SK-N-SH treated with all-trans-retinoic acid at 6 μM for 48 hours (cell line): ENCODE data around the gene DNAH2.

Source experiments
- ATAC-seq: fragments of 200-7000 bp; cut with Tn5 transposase; 3 replicates; pipeline ENCODE4 v1.9.1; 2020; ENCODE audit warnings: mild to moderate bottlenecking, moderate library complexity
- ARNTL ChIP-seq: fragments of 450-650 bp; formaldehyde crosslinking; IDR thresholded peaks from 2 replicates; pipeline ENCODE4 v1.5.0; 2020; ENCODE audit warnings: low read depth, mild to moderate bottlenecking, moderate library complexity, borderline replicate concordance
- BACH2 ChIP-seq: fragments of 250-450 bp; sonication (Bioruptor Pico); IDR thresholded peaks from 2 replicates; pipeline ENCODE4 v1.9.0; 2021; ENCODE audit warnings: mild to moderate bottlenecking, borderline replicate concordance
- CSDC2 ChIP-seq: fragments of 250-450 bp; sonication (Bioruptor Pico); IDR thresholded peaks from 2 replicates; pipeline ENCODE4 v1.5.0; 2020; ENCODE audit warnings: mild to moderate bottlenecking, moderate library complexity
- ESRRG ChIP-seq: fragments of 250-450 bp; sonication (Bioruptor Pico); IDR thresholded peaks from 2 replicates; pipeline ENCODE4 v1.6.1; 2021; ENCODE audit warnings: mild to moderate bottlenecking
- GLIS3 ChIP-seq: fragments of 250-450 bp; sonication (Bioruptor Pico); IDR thresholded peaks from 2 replicates; pipeline ENCODE4 v1.5.0; 2020; ENCODE audit warnings: mild to moderate bottlenecking, moderate library complexity
- ISL1 ChIP-seq: fragments of 250-450 bp; sonication (Bioruptor Pico); IDR thresholded peaks from 2 replicates; pipeline ENCODE4 v2.1.2; 2022; ENCODE audit warnings: mild to moderate bottlenecking, moderate library complexity
- OSR1 ChIP-seq: fragments of 250-450 bp; sonication (Bioruptor Pico); IDR thresholded peaks from 2 replicates; pipeline ENCODE4 v1.8.0; 2022; ENCODE audit warnings: moderate library complexity, mild to moderate bottlenecking, inconsistent platforms
- PPARA ChIP-seq: fragments of 250-450 bp; sonication (Bioruptor Pico); IDR thresholded peaks from 2 replicates; pipeline ENCODE4 v1.5.0; 2020; ENCODE audit warnings: mild to moderate bottlenecking, borderline replicate concordance
- RARB ChIP-seq: fragments of 250-450 bp; sonication (Bioruptor Pico); IDR thresholded peaks from 2 replicates; pipeline ENCODE4 v1.8.0; 2021; ENCODE audit warnings: mild to moderate bottlenecking, moderate library complexity
- SNAI2 ChIP-seq: fragments of 250-450 bp; sonication (Bioruptor Pico); IDR thresholded peaks from 2 replicates; pipeline ENCODE4 v1.5.0; 2020; ENCODE audit warnings: mild to moderate bottlenecking, moderate library complexity
- TCF4 ChIP-seq: fragments of 250-450 bp; sonication (Bioruptor Pico); IDR thresholded peaks from 2 replicates; pipeline ENCODE4 v1.8.0; 2021; ENCODE audit warnings: mild to moderate bottlenecking, moderate library complexity, borderline replicate concordance
- TOX ChIP-seq: fragments of 250-450 bp; sonication (Bioruptor Pico); IDR thresholded peaks from 2 replicates; pipeline ENCODE4 v1.8.0; 2021; ENCODE audit warnings: mild to moderate bottlenecking, moderate library complexity, borderline replicate concordance
- ZC3H10 ChIP-seq: fragments of 250-450 bp; sonication (Bioruptor Pico); IDR thresholded peaks from 2 replicates; pipeline ENCODE4 v1.5.1; 2021; ENCODE audit warnings: mild to moderate bottlenecking, moderate library complexity
- ZFP3 ChIP-seq: fragments of 250-450 bp; sonication (Bioruptor Pico); IDR thresholded peaks from 2 replicates; pipeline ENCODE4 v1.5.0; 2020; ENCODE audit warnings: mild to moderate bottlenecking, moderate library complexity
- ZFP30 ChIP-seq: fragments of 450-650 bp; formaldehyde crosslinking; IDR thresholded peaks from 2 replicates; pipeline ENCODE4 v1.5.0; 2022; ENCODE audit warnings: mild to moderate bottlenecking, moderate library complexity
- ZNF565 ChIP-seq: fragments of 450-650 bp; formaldehyde crosslinking; conservative IDR thresholded peaks from 2 replicates; pipeline ENCODE4 v1.5.0; 2020; ENCODE audit warnings: low read depth, mild to moderate bottlenecking, moderate library complexity
- ZNF70 ChIP-seq: fragments of 450-650 bp; formaldehyde crosslinking; IDR thresholded peaks from 2 replicates; pipeline ENCODE4 v1.5.0; 2020; ENCODE audit warnings: mild to moderate bottlenecking, moderate library complexity
- ZNF8 ChIP-seq: fragments of 450-650 bp; formaldehyde crosslinking; IDR thresholded peaks from 2 replicates; pipeline ENCODE4 v1.5.0; 2020; ENCODE audit warnings: mild to moderate bottlenecking, moderate library complexity
- TF ChIP-seq, protein P1 (sequence below): fragments of 250-450 bp; sonication (Bioruptor Pico); IDR thresholded peaks from 2 replicates; pipeline ENCODE4 v1.8.0; 2020; ENCODE audit warnings: mild to moderate bottlenecking, moderate library complexity, borderline replicate concordance
- TF ChIP-seq, protein P2 (sequence below): fragments of 250-450 bp; sonication (Bioruptor Pico); IDR thresholded peaks from 2 replicates; pipeline ENCODE4 v1.5.1; 2021; ENCODE audit warnings: mild to moderate bottlenecking, moderate library complexity
- TF ChIP-seq, protein P3 (sequence below): fragments of 250-450 bp; sonication (Bioruptor Pico); IDR thresholded peaks from 2 replicates; pipeline ENCODE4 v1.8.0; 2021; ENCODE audit warnings: low read depth, mild to moderate bottlenecking, moderate library complexity, borderline replicate concordance
- TF ChIP-seq, protein P4 (sequence below): fragments of 250-450 bp; sonication (Bioruptor Pico); IDR thresholded peaks from 2 replicates; pipeline ENCODE4 v1.5.0; 2020; ENCODE audit warnings: mild to moderate bottlenecking, moderate library complexity
- TF ChIP-seq, protein P5 (sequence below): fragments of 250-450 bp; sonication (Bioruptor Pico); IDR thresholded peaks from 2 replicates; pipeline ENCODE4 v1.5.1; 2020; ENCODE audit warnings: low read depth, mild to moderate bottlenecking, moderate library complexity

Gene DNAH2

DNA sequence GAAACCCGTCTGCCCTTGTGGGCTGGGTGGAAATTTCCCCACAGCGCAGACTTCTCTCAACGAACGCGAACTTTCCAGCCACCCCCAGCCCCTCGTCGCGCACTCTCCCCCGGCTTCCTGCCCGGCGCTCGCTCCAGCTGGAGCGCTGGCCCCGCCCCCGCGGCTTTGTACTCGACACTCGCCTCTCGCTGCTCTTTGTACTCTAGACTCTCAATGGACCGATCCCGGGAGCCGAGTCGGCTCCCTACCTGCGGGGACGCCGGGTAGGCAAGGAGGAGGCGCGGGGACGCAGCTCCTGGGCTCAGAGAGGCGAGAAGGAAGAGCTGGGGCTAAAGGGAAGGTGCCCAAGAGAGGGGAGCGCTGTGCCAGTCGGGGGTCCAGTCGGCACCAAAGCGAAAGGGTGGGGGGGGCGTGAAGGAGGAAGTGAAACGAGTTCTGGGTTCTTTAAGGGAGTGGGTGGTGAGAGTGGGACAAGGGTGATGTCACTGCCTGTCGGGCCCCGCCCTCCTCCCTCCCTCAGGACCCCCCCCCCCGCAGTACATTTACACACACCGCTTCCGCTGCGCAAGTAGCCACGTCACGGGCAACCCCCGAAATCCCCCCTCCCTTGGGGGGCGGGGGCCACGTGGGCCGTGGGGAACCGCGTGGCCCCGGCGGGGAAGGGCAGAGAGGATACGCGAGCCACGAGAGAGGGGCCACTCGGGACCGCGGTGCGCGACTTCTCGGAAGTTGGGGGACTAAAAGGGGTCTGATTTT is 126.2 kb downstream of the DNAH2 start:
- no peak for TF ChIP-seq GLIS3 (CRISPR knock-in tag)
- TF ChIP-seq, protein P1, sequence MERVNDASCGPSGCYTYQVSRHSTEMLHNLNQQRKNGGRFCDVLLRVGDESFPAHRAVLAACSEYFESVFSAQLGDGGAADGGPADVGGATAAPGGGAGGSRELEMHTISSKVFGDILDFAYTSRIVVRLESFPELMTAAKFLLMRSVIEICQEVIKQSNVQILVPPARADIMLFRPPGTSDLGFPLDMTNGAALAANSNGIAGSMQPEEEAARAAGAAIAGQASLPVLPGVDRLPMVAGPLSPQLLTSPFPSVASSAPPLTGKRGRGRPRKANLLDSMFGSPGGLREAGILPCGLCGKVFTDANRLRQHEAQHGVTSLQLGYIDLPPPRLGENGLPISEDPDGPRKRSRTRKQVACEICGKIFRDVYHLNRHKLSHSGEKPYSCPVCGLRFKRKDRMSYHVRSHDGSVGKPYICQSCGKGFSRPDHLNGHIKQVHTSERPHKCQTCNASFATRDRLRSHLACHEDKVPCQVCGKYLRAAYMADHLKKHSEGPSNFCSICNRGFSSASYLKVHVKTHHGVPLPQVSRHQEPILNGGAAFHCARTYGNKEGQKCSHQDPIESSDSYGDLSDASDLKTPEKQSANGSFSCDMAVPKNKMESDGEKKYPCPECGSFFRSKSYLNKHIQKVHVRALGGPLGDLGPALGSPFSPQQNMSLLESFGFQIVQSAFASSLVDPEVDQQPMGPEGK (CRISPR knock-in tag), result peak; percentile 57; the same call in 1 of the 2 replicates
- TF ChIP-seq RARB, result no peak
- no peak for TF ChIP-seq ZNF565 (CRISPR knock-in tag)
- peak; percentile 41 for ATAC-seq

DNA sequence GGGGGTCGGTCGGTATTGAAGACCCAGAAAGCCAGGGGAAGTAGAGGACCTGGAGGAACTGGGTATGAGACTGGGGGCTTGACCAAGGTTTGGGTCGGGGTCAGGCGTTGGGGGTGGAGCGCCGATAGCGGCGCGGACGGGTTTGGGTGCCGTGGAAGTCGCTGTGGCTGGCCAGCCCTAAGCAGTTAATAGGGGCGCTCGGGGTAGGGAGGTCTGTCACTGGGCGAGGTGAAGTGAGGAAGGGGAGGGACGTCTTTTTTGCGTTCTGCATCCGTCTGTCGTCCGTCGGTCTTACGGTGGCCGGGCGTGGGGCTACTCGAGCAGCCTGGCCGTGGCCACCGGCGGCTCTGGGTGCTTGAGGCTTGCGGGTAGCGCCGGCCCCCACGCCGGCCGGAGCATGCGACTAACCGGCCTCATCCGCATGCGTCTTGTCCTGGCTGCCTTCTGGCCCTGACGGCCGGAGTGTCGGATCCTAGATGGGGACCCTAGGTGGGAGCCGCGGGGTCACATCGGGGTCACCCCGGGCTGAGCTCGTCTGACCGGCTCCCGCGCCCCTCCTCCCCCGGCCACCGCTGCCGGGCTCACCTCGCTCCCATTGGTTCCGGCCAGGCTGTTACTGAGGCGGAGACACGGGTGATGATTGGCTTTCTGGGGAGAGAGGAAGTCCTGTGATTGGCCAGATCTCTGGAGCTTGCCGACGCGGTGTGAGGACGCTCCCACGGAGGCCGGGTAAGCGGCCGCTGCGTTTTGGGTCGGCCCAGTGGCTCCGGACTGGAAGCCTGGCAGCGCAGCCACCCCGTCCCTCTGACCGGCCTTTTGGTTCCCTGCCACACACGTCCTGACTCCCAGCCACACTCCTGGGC is 127.0 kb downstream of the DNAH2 start:
- TF ChIP-seq CSDC2 (CRISPR knock-in tag) (0 out of 2 replicates have a peak, but pooled peaks have one; percentile 21), ZNF70 (CRISPR knock-in tag) (no peak), ZC3H10 (CRISPR knock-in tag) (no peak), BACH2 (CRISPR knock-in tag) (no peak), ZFP3 (no peak), GLIS3 (CRISPR knock-in tag) (no peak; the same call in 1 of the 2 replicates), SNAI2 (CRISPR knock-in tag) (no peak), ISL1 (no peak), TOX (CRISPR knock-in tag) (no peak), PPARA (CRISPR knock-in tag) (no peak), ZNF8 (no peak), OSR1 (CRISPR knock-in tag) (no peak), ZNF565 (CRISPR knock-in tag) (peak; percentile 54; the same call in 1 of the 2 replicates), ESRRG (CRISPR knock-in tag) (no peak), TCF4 (CRISPR knock-in tag) (no peak), ZFP30 (CRISPR knock-in tag) (no peak), ARNTL (CRISPR knock-in tag) (no peak), RARB (no peak; the same call in 1 of the 2 replicates)
- TF ChIP-seq, protein P2, sequence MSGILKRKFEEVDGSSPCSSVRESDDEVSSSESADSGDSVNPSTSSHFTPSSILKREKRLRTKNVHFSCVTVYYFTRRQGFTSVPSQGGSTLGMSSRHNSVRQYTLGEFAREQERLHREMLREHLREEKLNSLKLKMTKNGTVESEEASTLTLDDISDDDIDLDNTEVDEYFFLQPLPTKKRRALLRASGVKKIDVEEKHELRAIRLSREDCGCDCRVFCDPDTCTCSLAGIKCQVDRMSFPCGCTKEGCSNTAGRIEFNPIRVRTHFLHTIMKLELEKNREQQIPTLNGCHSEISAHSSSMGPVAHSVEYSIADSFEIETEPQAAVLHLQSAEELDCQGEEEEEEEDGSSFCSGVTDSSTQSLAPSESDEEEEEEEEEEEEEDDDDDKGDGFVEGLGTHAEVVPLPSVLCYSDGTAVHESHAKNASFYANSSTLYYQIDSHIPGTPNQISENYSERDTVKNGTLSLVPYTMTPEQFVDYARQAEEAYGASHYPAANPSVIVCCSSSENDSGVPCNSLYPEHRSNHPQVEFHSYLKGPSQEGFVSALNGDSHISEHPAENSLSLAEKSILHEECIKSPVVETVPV (CRISPR knock-in tag), result peak; percentile 26; the same call in 1 of the 2 replicates
- TF ChIP-seq, protein P1 (CRISPR knock-in tag), result no peak; the same call in 1 of the 2 replicates
- TF ChIP-seq, protein P3, sequence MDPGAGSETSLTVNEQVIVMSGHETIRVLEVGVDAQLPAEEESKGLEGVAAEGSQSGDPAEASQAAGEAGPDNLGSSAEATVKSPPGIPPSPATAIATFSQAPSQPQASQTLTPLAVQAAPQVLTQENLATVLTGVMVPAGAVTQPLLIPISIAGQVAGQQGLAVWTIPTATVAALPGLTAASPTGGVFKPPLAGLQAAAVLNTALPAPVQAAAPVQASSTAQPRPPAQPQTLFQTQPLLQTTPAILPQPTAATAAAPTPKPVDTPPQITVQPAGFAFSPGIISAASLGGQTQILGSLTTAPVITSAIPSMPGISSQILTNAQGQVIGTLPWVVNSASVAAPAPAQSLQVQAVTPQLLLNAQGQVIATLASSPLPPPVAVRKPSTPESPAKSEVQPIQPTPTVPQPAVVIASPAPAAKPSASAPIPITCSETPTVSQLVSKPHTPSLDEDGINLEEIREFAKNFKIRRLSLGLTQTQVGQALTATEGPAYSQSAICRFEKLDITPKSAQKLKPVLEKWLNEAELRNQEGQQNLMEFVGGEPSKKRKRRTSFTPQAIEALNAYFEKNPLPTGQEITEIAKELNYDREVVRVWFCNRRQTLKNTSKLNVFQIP (CRISPR knock-in tag), result no peak
- TF ChIP-seq, protein P4, sequence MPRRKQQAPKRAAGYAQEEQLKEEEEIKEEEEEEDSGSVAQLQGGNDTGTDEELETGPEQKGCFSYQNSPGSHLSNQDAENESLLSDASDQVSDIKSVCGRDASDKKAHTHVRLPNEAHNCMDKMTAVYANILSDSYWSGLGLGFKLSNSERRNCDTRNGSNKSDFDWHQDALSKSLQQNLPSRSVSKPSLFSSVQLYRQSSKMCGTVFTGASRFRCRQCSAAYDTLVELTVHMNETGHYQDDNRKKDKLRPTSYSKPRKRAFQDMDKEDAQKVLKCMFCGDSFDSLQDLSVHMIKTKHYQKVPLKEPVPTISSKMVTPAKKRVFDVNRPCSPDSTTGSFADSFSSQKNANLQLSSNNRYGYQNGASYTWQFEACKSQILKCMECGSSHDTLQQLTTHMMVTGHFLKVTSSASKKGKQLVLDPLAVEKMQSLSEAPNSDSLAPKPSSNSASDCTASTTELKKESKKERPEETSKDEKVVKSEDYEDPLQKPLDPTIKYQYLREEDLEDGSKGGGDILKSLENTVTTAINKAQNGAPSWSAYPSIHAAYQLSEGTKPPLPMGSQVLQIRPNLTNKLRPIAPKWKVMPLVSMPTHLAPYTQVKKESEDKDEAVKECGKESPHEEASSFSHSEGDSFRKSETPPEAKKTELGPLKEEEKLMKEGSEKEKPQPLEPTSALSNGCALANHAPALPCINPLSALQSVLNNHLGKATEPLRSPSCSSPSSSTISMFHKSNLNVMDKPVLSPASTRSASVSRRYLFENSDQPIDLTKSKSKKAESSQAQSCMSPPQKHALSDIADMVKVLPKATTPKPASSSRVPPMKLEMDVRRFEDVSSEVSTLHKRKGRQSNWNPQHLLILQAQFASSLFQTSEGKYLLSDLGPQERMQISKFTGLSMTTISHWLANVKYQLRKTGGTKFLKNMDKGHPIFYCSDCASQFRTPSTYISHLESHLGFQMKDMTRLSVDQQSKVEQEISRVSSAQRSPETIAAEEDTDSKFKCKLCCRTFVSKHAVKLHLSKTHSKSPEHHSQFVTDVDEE (CRISPR knock-in tag), result no peak
- TF ChIP-seq, protein P5, sequence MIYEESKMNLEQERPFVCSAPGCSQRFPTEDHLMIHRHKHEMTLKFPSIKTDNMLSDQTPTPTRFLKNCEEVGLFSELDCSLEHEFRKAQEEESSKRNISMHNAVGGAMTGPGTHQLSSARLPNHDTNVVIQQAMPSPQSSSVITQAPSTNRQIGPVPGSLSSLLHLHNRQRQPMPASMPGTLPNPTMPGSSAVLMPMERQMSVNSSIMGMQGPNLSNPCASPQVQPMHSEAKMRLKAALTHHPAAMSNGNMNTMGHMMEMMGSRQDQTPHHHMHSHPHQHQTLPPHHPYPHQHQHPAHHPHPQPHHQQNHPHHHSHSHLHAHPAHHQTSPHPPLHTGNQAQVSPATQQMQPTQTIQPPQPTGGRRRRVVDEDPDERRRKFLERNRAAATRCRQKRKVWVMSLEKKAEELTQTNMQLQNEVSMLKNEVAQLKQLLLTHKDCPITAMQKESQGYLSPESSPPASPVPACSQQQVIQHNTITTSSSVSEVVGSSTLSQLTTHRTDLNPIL (CRISPR knock-in tag), result 0 out of 2 replicates have a peak, but pooled peaks have one; percentile 23
- ATAC-seq, result peak; percentile 82
